Effector memory CD8-positive, alpha-beta T cell (primary cell): ENCODE measurements around the gene MACROD1.
"Not testable (repeated sequence)": the region's sequence is repeated elsewhere in the genome, so short reads cannot be mapped to it uniquely, and the experiment has no call there.

Experiments
- ATAC-seq: fragments of 150-1000 bp; cut with Tn5 transposase; replicated peaks from 2 replicates; pipeline ENCODE4 v1.10.0; 2021; ENCODE audit warnings: mild to moderate bottlenecking, moderate library complexity
- DNase-seq, 3 experiments: peaks; one replicate each; pipeline ENCODE4 v3.0.0; 2021
- H3K27ac Mint-ChIP-seq, 2 donors: one replicate each; pipeline ENCODE4 v1.8.0; 2022; ENCODE audit warnings: mild to moderate bottlenecking in 2 of 2, mixed read lengths in 2 of 2, moderate library complexity in 2 of 2
- H3K27me3 Mint-ChIP-seq, 2 donors: one replicate each; pipeline ENCODE4 v1.8.0; 2022; ENCODE audit warnings: mixed read lengths in 2 of 2
- H3K36me3 Mint-ChIP-seq: one replicate; pipeline ENCODE4 v1.8.0; 2022; ENCODE audit warnings: mild to moderate bottlenecking, moderate library complexity, mixed read lengths; ENCODE audit not compliant: insufficient read depth
- H3K4me1 Mint-ChIP-seq, 2 donors: one replicate each; pipeline ENCODE4 v1.8.0; 2022; ENCODE audit warnings: low read depth in 2 of 2, mixed read lengths in 2 of 2
- H3K4me3 Mint-ChIP-seq, 2 donors: one replicate each; pipeline ENCODE4 v1.8.0; 2022; ENCODE audit warnings: mild to moderate bottlenecking in 2 of 2, mixed read lengths in 2 of 2, moderate library complexity in 2 of 2
- H3K9me3 Mint-ChIP-seq, 2 donors: one replicate each; pipeline ENCODE4 v1.8.0; 2022; ENCODE audit warnings: mixed read lengths in 2 of 2

The MACROD1 gene

DNA sequence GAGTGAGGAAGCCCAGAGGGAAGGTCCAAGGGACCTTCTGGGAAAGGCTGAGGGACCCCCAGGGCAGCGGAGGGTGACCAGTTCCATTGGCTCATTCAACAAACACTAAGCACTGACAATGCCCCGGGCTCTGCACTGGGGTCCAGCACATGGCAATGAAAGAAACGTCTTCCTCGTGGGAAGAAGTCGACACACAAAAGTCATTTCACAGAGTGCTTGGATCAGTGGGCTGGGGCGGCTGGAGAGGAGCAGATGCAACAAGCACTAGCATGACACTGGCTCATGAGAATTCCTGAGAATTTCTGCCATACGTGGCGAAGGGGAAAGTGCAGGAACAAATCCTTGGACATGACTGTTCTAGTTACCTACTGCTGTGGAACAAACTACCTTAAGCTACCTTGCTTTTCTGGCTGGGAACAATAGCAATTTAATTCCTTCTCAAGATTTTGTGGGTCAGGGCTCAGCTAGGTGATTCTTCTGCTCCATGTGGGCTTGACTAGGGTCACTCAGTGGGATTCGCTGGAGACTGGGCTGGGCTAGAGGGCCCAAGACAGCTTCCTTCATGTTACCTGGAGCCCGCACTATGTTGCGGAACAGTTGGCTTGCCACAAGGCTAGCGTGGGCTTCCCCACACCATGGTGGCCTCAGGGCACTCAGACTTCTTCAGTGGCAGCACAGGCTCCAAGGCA is 13.2 kb upstream of the MACROD1 start:
- Mint-ChIP-seq H3K4me3 (no peak overlapping the region), H3K4me1 (peaks cover 9 to 11% of the 10 kb centered on the region in 2 donors), H3K9me3 (no peaks in the 10 kb centered on the region), H3K27ac (no peak overlapping the region), H3K27me3 (no peaks in the 10 kb centered on the region), H3K36me3 (peaks cover 8% of the 10 kb centered on the region)
- ATAC-seq, result no peak
- DNase-seq, result no peak

GRCh38 chr11:64178203-64178602 is 12.3 kb upstream of the MACROD1 start:
- Mint-ChIP-seq H3K4me1 (peaks cover 1 to 7% of the 10 kb centered on the region in 2 donors), H3K27ac (no peak overlapping the region), H3K9me3 (no peaks in the 10 kb centered on the region), H3K27me3 (no peaks in the 10 kb centered on the region), H3K36me3 (peaks cover 8% of the 10 kb centered on the region), H3K4me3 (no peak overlapping the region)
- no peak for DNase-seq
- no peak for ATAC-seq

- no peaks in the 10 kb centered on the region for H3K9me3 Mint-ChIP-seq
- no peak overlapping the region for H3K4me3 Mint-ChIP-seq
- ATAC-seq (no peak), DNase-seq (no peak)
- peaks cover 1 to 3% of the 10 kb centered on the region in 2 donors for H3K4me1 Mint-ChIP-seq
- peaks cover 8% of the 10 kb centered on the region for H3K36me3 Mint-ChIP-seq
- H3K27ac Mint-ChIP-seq, result no peak overlapping the region
- H3K27me3 Mint-ChIP-seq, result no peaks in the 10 kb centered on the region
Observed at GRCh38 chr11:64176751-64177150, 10.8 kb upstream of the MACROD1 start.

- ATAC-seq, result no peak
- peaks cover 4% of the 10 kb centered on the region for H3K36me3 Mint-ChIP-seq
- no peak for DNase-seq
- peaks cover 0 to 1% of the 10 kb centered on the region in 2 donors for H3K4me1 Mint-ChIP-seq
- H3K9me3 Mint-ChIP-seq, result no peaks in the 10 kb centered on the region
- H3K27me3 Mint-ChIP-seq, result no peaks in the 10 kb centered on the region
- H3K27ac Mint-ChIP-seq, result no peak overlapping the region
- no peak overlapping the region for H3K4me3 Mint-ChIP-seq
Observed at GRCh38 chr11:64173616-64174355, 7.9 kb upstream of the MACROD1 start.

GRCh38 chr11:64170419-64170818 is 4.5 kb upstream of the MACROD1 start:
- DNase-seq (no peak), ATAC-seq (no peak)
- no peaks in the 10 kb centered on the region for H3K27me3 Mint-ChIP-seq
- no peaks in the 10 kb centered on the region for H3K9me3 Mint-ChIP-seq
- H3K4me3 Mint-ChIP-seq, result no peak overlapping the region
- H3K27ac Mint-ChIP-seq, result no peak overlapping the region
- no peaks in the 10 kb centered on the region for H3K36me3 Mint-ChIP-seq
- peaks cover 6 to 7% of the 10 kb centered on the region in 2 donors for H3K4me1 Mint-ChIP-seq

DNA sequence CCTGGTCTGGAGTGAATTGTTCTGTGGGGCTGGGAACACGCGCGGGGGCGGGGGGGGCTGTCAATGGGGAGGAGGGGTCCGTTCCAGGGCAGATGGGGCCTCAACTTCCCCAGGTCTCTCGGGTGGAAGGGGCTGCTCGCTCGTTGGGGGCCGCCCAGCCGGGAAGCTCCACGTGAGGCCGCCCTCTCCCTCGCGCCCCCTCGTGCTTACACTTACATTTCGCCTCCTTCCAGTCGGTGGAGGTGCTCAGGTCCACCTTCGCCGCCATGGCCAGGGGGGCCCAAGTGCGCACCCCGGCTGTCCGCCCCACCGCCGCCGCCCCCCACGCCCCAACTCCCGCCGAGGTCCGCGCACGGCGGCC is 452 bp downstream of the MACROD1 start:
- Mint-ChIP-seq H3K4me3 (peak overlapping the region; percentile 76 to 90), H3K27ac (no peak overlapping the region), H3K9me3 (no peaks in the 10 kb centered on the region), H3K36me3 (no peaks in the 10 kb centered on the region), H3K4me1 (peaks cover 12 to 15% of the 10 kb centered on the region in 2 donors), H3K27me3 (no peaks in the 10 kb centered on the region)
- DNase-seq, result no peak
- ATAC-seq, result peak; percentile 9

- Mint-ChIP-seq H3K36me3 (no peaks in the 10 kb centered on the region), H3K9me3 (no peaks in the 10 kb centered on the region), H3K4me1 (peaks cover 12 to 15% of the 10 kb centered on the region in 2 donors), H3K27ac (peak overlapping the region in 1 of 2 donors; percentile 65), H3K4me3 (peak overlapping the region; percentile 76 to 90), H3K27me3 (no peaks in the 10 kb centered on the region)
- ATAC-seq (no peak), DNase-seq (no peak)
Observed at GRCh38 chr11:64164392-64165312, 1.3 kb downstream of the MACROD1 start.

DNA sequence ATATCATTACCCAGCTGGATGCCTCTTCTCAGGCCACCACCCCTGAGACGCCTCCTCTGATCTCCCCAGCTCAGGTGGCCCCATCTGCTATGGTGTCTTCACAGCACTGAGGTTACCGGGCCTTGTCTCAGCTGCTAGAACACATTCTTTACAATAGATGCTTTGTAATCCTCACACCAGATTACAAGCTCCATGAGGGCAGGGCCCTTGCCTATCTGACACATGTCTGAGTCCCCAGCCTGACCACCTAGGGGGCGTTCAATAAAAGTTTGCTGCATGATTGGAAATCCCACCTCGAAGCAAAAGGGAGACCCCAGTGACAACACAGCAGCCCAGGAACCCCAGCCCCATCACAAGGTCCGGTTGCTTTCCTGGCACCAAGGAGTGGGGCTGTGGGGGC is 2.0 kb downstream of the MACROD1 start:
- H3K27ac Mint-ChIP-seq, result no peak overlapping the region
- H3K4me3 Mint-ChIP-seq, result peak overlapping the region in 1 of 2 donors; percentile 31

GRCh38 chr11:64162769-64163168 is 3.1 kb downstream of the MACROD1 start:
- H3K27me3 Mint-ChIP-seq, ATAC-seq, H3K36me3 Mint-ChIP-seq, H3K9me3 Mint-ChIP-seq, H3K4me3 Mint-ChIP-seq, H3K27ac Mint-ChIP-seq, DNase-seq: not testable (repeated sequence)
- H3K4me1 Mint-ChIP-seq, result peaks cover 12 to 15% of the 10 kb centered on the region in 2 donors

More for the DNA sequence above, 2.0 kb downstream of the MACROD1 start:
- ATAC-seq (no peak), DNase-seq (no peak)
- Mint-ChIP-seq H3K36me3 (no peaks in the 10 kb centered on the region), H3K27me3 (no peaks in the 10 kb centered on the region), H3K9me3 (no peaks in the 10 kb centered on the region), H3K4me1 (peaks cover 12 to 15% of the 10 kb centered on the region in 2 donors)

- H3K4me3 Mint-ChIP-seq, result no peak overlapping the region
- no peaks in the 10 kb centered on the region for H3K9me3 Mint-ChIP-seq
- H3K36me3 Mint-ChIP-seq, result no peaks in the 10 kb centered on the region
- ATAC-seq (no peak), DNase-seq (no peak)
- H3K4me1 Mint-ChIP-seq, result peaks cover 6 to 10% of the 10 kb centered on the region in 2 donors
- H3K27me3 Mint-ChIP-seq, result no peaks in the 10 kb centered on the region
- H3K27ac Mint-ChIP-seq, result no peak overlapping the region
Observed at GRCh38 chr11:64161037-64161436, 4.9 kb downstream of the MACROD1 start.

DNA sequence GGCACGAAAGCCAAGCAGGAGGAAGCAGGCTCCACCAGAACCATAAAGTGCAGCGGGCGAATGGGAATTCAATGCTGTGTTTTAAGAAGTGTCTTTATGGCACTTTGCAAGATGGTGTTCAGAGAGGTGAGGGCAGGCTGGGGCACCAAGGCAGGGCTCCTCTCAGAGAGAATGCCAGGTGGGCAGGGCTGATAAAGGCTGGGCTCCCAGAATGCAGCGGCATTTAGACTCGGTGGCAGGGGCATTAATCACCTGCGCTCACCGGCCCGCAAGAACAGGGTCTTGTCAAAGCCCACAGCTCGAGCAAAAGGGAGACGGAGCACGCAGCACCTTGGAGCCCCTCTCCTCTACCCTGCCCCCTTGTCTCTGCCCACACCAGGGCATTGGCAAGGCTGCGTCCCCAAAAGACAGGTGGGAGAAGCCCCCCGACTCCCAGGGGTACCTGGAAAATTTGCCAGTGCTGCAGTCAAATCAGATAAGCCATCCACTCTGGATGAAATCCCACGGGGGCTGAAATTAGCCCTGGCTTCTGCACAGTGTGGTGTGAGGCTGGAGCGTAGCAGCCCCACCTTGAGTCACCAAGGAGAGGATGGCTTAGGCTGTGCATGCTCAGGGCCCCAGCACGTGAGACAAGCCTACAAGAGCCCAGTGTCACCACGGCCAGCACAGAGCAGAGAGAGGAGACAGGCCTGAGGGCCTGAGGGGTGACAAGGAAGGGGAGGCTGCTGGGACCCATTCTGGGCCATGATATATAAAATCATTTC is 8.1 kb downstream of the MACROD1 start:
- Mint-ChIP-seq H3K4me3 (no peak overlapping the region), H3K36me3 (no peaks in the 10 kb centered on the region), H3K27me3 (no peaks in the 10 kb centered on the region), H3K9me3 (no peaks in the 10 kb centered on the region), H3K4me1 (peaks cover 1 to 5% of the 10 kb centered on the region in 2 donors), H3K27ac (no peak overlapping the region)
- no peak for ATAC-seq
- no peak for DNase-seq

DNA sequence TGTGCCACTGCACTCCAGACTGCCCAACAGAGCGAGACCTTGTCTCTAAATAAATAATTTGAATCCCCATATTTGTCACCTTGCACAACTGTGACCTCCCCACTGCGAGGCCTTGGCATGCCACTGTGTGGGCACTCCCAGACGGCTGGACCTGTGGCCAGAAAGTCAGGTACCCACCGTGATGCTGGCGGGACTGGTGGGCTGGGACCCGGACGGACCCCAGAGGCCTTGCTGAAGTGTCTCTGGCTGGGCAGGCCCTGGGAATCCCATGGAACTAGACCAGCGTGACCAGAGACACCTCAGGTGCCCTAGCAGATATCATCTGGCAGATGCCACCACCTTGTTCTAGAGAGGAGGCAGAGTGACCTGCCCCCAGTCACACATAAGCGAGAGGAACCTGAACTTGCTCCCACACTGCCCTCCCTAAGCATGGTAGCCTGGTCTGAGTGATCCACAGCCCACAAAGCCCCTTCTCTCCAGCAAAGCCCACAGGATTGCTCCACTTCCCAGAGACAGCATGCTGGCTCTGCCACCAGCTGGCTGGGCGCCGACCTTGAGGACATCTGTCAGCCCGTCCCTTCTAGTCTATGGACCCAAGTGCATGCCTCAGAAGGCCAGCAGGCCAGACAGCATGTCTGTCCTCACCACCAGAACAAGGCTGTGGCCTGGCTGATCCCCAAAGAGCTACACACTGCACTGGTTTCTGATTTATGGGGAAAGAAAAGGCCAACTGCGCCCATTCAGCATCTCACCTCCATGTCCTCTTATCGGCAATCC is 9.5 kb downstream of the MACROD1 start:
- H3K4me1 Mint-ChIP-seq, result peaks cover 1 to 5% of the 10 kb centered on the region in 2 donors
- DNase-seq (no peak), ATAC-seq (no peak)
- no peaks in the 10 kb centered on the region for H3K27me3 Mint-ChIP-seq
- no peak overlapping the region for H3K4me3 Mint-ChIP-seq
- no peaks in the 10 kb centered on the region for H3K9me3 Mint-ChIP-seq
- H3K27ac Mint-ChIP-seq, result no peak overlapping the region
- H3K36me3 Mint-ChIP-seq, result no peaks in the 10 kb centered on the region
